ENCODE measurements around the gene CASKIN2. TPM values are rescaled to one million over a fixed set of nuclear protein-coding genes. Genes with fewer than 3 reads are reported as not detected.

The CASKIN2 gene
- total RNA-seq, 1 donor = 8.0 TPM

GRCh38 chr17:75539967-75540729 lies 24.8 kb upstream of the CASKIN2 start:
- no peak overlapping the region for H3K4me3 ChIP-seq (ENCODE audit: low read depth, low read length)
- DNase-seq (ENCODE audit: low read depth) = no peak
- TF ChIP-seq, protein P1, sequence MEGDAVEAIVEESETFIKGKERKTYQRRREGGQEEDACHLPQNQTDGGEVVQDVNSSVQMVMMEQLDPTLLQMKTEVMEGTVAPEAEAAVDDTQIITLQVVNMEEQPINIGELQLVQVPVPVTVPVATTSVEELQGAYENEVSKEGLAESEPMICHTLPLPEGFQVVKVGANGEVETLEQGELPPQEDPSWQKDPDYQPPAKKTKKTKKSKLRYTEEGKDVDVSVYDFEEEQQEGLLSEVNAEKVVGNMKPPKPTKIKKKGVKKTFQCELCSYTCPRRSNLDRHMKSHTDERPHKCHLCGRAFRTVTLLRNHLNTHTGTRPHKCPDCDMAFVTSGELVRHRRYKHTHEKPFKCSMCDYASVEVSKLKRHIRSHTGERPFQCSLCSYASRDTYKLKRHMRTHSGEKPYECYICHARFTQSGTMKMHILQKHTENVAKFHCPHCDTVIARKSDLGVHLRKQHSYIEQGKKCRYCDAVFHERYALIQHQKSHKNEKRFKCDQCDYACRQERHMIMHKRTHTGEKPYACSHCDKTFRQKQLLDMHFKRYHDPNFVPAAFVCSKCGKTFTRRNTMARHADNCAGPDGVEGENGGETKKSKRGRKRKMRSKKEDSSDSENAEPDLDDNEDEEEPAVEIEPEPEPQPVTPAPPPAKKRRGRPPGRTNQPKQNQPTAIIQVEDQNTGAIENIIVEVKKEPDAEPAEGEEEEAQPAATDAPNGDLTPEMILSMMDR (IDR thresholded peaks at IDR 0.05; ENCODE audit: insufficient read depth, low read length) = no peak

GRCh38 chr17:75536366-75536765 lies 21.0 kb upstream of the CASKIN2 start:
- TF ChIP-seq, protein P1 (IDR thresholded peaks at IDR 0.05; ENCODE audit: insufficient read depth, low read length) = no peak
- DNase-seq (ENCODE audit: low read depth) = no peak
- H3K4me3 ChIP-seq (ENCODE audit: low read depth, low read length) = no peak overlapping the region

DNA sequence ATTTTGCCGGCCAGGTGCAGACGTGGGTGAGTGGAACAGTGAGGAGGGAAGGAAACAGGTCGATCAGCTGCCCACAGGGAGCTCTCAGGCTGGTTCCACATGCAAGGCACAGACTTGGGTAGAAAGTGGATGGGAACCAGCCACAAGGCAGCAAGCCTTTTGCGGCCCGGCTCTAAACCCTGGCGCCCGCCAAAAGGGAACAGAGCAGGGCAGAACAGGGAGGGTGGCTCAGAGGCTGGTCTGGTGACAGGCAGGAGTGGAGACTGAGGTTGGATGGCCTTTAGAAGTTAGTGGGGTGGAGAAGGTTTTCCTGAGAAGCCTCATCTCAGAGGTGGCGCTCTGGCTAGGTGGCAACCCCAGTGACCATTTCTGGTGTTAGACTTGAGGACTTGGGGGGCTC lies 20.5 kb upstream of the CASKIN2 start:
- H3K4me3 ChIP-seq (ENCODE audit: low read depth, low read length) = no peak overlapping the region
- no peak for DNase-seq (ENCODE audit: low read depth)
- TF ChIP-seq, protein P1 (IDR thresholded peaks at IDR 0.05; ENCODE audit: insufficient read depth, low read length) = no peak

DNA sequence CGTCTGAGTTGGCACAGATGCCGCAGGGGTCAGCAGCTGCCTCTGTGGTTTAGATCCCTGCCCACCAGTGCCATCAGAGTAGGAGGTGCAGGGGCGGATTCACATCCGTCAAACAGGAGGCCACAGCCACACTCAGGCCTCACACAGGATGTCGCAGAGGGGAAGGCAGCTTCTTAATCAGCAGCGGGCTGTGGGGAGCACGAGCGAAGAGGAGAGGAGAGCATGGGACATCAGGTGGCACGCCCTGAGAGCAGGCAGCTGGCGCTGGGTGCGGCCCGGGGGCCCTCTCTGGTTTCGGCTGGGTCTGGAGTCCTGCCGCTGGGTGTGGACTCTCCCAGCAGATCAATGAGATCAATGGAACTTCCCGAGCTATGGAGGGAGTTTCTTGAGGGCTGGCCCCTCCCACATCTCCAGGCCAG lies 19.8 kb upstream of the CASKIN2 start:
- H3K4me3 ChIP-seq (ENCODE audit: low read depth, low read length) = no peak overlapping the region
- TF ChIP-seq, protein P1 (IDR thresholded peaks at IDR 0.05; ENCODE audit: insufficient read depth, low read length) = no peak
- DNase-seq (ENCODE audit: low read depth) = no peak

DNA sequence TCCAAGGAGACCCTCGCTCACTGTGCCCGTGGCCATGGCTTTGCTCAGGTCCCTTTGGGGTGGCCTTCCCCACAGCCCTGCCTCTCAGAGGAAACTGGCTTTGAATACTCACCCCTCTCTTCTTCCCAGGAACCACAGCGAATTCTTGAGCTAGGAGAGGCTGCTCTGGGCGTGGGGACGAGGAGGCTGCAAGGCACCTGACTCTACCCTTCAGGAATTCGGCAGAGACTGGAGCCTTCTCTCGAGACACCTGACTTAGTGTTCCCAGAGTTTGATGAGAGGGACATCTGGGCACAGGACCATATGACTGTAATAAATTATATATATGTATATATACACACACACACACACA lies 16.4 kb upstream of the CASKIN2 start:
- no peak for DNase-seq (ENCODE audit: low read depth)
- H3K4me3 ChIP-seq (ENCODE audit: low read depth, low read length) = no peak overlapping the region
- TF ChIP-seq, protein P1 (IDR thresholded peaks at IDR 0.05; ENCODE audit: insufficient read depth, low read length) = no peak

DNA sequence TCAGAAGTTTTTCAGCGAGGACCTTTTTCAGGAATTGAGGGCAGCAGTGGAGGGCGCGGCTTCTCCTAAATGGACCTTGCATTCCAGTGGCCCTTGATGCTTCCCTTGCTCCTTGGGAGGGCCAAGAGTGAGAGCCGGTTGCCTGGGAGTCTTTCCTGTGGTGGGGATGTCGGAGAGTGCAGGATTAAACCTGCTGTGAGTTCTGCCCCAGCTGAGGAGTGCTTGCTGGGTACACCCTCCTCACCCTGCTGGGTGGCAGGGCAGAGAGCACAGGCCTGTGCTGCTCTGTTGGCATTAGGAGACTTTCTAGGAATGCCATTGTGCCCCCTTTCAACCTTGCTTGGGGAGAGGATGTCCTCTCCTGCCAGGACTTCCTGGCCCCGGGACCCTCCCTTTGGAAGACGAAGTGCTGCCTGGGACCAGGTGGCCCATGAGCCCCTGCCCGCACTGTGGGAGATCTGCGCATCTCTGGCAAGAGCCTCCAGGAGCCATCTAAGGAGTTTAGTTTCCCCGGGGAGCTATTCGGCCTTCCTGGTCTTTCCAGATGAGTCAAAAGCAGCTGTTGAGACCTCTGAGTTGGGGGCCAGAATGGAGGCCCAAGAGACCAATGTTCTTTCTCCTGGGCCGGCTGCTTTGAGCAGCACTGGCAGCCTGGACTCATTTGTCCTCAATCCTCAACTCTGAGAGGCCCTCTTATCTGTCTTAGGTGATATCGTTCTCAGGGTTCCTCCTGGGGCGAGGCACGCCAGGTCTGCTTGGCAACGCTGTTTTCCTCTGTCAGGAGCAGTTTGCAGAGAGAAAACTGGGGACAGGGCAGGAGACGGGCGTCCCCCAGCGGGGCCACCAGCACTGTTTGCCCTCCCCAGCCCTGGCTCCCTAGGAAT lies 15.7 kb upstream of the CASKIN2 start:
- H3K4me3 ChIP-seq (ENCODE audit: low read depth, low read length) = no peak overlapping the region
- no peak for DNase-seq (ENCODE audit: low read depth)
- TF ChIP-seq, protein P1 (IDR thresholded peaks at IDR 0.05; ENCODE audit: insufficient read depth, low read length) = no peak

Data from fibroblast of the aortic adventitia (primary cell).